HG02798 (cell line): ENCODE data around the gene TARS2.

Experiments
- ATAC-seq: cut with Tn5 transposase; IDR thresholded peaks from one replicate; pipeline ENCODE4 v1.9.1; 2021; ENCODE audit warnings: mild to moderate bottlenecking; ENCODE audit not compliant: unreplicated experiment, poor library complexity

The TARS2 gene

GRCh38 chr1:150486966-150487762 is at the start of gene TARS2:
Gene TARS2, plus strand, starts transcription at chr1:150487419. Its CDS starts 32 bp downstream, at chr1:150487451.
- ATAC-seq = peak; percentile 100

GRCh38 chr1:150441121-150441520 is 46.1 kb upstream of the TARS2 start:
- no peak for ATAC-seq

DNA sequence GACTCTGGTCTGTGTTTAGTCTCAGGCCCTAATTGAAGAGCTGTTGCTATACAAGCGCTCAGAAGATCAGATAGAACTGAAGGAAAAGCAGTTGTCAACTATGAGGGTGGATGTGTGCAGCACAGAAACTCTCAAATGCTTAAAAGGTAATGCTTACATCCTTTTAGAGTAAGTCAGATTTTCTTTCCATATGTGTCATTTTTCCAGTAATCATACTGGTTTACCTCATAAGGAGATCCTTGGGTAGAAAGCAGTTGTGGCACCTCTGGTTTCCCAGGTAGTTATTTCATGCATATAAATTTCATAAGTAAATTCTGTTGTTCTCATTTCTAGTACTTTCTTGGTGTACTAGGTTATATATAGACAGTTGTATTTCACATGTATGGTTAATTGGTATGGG is 43.0 kb upstream of the TARS2 start:
- ATAC-seq = no peak

- ATAC-seq = no peak
Observed at GRCh38 chr1:150456146-150456647, 31.0 kb upstream of the TARS2 start.

- ATAC-seq = no peak
Observed at GRCh38 chr1:150464422-150464826, 22.8 kb upstream of the TARS2 start.

- ATAC-seq = no peak
Observed at GRCh38 chr1:150466964-150467363, 20.3 kb upstream of the TARS2 start.

DNA sequence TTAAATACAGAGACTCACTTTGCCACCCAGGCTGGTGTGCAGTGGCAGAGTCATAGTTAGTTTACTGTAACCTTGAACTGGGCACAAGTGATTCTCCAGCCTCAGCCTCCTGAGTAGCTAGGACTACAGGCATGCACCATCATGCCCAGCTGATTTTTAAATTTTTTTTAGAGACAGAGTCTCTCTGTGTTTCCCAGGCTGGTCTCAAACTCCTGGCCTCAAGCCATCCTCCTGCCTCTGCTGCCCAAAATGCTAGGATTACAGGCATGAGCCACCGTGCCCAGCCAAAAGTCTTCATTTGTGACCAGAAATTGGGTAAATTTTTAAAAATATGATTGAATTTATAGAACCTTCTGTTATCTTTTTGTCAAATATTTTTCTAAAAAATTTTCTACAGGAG is 17.9 kb upstream of the TARS2 start:
- no peak for ATAC-seq

DNA sequence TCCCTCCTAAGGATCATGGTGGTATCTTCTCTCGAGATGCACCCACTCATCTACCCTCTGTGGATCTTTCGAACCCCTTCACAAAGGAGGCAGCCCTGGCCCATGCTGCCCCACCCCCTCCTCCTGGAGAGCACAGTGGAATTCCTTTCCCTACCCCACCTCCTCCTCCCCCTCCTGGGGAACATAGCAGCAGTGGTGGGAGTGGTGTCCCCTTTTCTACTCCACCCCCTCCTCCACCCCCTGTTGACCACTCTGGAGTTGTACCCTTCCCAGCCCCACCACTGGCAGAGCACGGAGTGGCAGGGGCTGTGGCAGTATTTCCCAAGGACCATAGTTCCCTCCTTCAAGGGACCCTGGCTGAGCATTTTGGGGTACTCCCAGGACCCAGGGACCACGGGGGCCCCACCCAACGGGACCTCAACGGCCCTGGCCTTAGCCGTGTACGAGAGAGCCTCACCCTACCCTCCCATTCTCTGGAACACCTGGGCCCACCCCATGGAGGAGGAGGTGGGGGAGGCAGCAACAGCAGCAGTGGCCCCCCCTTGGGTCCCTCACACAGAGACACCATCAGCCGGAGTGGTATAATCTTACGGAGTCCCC is 14.5 kb upstream of the TARS2 start:
- no peak for ATAC-seq

DNA sequence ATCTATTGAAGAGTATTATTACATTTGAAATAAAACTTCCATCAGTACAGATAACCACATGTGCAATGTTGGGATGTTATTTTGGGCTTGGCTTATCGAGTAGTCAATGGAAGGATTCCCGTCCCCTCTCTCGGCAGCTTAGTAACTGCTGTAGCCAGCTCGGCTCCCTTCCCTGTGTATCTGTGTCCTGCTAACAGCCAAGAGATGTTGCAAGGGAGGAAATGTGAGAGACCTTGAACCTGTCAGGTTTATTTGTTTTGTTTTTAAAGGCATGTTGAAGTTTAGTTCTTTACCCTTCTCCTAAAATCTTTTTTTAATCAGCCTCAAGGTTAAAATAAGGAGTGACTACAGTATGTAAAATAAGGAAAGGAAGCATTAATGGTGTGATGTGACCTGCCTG is 13.6 kb upstream of the TARS2 start:
- ATAC-seq = no peak

DNA sequence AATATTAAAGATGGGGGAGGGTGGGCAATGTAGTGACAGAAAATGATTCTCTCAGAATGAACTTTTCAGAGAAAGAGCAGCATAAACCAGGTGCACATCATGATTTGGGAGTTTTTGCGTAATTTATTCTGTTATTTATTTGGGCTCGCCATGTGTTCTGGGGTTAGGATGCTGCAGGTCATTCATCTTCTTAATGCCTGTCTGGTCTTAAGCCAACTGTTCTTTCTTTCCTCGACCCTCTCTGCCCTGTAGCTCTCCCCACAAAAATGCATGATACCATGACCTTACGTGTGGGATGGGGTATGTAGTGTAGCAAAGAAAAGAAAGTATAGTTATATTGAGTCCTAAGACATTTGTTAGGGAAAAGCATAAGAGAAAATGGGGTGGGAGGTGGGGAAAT is 12.3 kb upstream of the TARS2 start:
- no peak for ATAC-seq

DNA sequence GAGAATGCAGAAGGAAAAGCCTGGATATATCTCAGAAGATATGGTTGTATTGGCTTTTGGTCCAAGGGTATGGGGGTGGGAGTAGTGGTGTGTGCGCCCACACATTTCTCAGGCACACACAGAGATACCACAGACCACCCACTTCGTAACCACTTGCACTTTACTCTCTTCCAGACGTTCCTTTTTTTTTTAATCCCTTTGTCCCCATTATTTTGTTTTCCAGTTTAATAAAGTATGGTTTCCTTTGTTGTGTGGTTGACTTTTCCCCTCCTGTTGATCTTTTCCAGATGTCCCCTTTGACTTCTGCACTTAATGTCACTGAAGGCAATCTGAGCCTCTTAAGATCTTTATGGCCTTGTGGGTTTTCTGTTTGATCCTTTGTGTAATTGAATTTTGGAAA is 10.5 kb upstream of the TARS2 start:
- ATAC-seq = no peak

GRCh38 chr1:150477320-150477719 is 9.9 kb upstream of the TARS2 start:
- no peak for ATAC-seq

DNA sequence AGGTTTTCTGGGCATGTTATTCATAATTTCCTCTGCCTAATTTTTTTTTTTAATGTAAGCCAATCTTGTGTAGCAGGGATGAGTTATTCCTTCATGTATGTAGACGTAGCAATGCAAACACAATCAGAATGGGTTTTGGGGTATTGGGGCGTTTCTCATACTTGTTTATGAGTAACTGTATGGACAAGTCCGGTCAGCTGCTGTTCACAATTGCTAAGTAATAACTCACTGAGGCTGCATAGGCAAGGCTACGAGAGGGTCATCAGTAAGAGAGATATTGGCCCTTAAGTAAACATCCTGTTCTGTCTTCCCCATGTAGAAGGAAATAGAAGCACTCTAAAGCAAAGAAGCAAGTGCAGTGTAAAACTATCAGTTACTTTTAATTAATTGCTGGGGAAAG is 9.5 kb upstream of the TARS2 start:
- no peak for ATAC-seq

- no peak for ATAC-seq
Observed at GRCh38 chr1:150479370-150479769, 7.8 kb upstream of the TARS2 start.

- no peak for ATAC-seq
Observed at GRCh38 chr1:150479927-150480352, 7.3 kb upstream of the TARS2 start.

DNA sequence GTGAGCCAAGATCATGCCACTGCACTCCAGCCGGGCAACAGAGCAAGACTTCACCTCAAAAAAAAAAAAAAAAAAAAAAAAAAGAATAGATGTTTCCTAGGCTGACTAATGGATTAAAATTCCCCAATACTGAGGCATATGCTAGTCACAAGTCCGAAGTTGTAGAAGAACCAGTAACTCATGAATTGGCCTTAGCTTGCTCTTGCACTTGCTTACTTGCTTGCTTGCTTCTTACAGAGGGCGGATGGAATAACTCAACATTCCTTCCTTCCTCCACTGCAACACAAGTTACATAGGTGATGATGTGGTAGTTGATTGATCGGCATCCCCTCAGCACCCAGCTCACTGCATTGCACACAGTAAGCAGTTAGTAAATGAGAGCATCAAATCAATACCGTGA is 2.8 kb upstream of the TARS2 start:
- no peak for ATAC-seq

GRCh38 chr1:150484861-150485260 is 2.4 kb upstream of the TARS2 start:
- ATAC-seq = no peak

DNA sequence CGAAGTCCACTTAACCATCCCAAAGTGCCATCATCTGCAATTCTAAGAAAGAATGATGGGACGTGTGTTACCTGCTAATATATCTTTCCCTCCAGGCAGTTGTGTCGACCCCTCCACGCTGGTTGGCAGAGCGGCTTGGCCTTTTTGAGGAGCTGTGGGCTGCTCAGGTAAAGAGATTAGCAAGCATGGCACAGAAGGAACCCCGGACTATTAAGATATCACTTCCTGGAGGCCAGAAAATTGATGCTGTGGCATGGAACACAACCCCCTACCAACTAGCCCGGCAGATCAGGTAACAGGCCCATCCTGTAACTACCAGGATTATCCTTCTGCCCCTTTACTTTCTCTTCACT is 520 bp downstream of the TARS2 start:
- ATAC-seq = no peak

DNA sequence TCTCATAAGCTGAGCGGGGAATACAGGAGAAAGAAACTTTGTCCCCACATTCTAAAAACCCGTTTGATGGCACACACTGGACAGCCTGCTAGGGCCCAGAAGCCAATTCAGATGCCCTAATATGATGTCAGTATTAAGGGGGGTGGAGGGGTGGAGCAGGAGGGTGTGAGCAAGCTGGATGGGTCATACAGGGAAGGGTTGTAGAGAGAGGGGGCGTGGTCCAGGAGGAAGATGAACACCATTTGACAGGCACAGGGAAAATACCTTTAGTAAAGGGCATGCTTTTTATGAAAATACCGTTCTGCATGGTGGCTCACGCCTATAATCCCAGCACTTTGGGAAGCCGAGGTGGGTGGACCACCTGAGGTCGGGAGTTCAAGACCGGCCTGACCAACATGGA is 6.0 kb downstream of the TARS2 start:
- ATAC-seq = no peak

- ATAC-seq = no peak
Observed at GRCh38 chr1:150498342-150498741, 11.1 kb downstream of the TARS2 start.

- ATAC-seq = no peak
Observed at GRCh38 chr1:150505431-150505830, 18.2 kb downstream of the TARS2 start.
